ENCODE data around the gene BPTF.
"Not testable (repeated sequence)": the region's sequence is repeated elsewhere in the genome, so short reads cannot be mapped to it uniquely, and the experiment has no call there.

BPTF gene

DNA sequence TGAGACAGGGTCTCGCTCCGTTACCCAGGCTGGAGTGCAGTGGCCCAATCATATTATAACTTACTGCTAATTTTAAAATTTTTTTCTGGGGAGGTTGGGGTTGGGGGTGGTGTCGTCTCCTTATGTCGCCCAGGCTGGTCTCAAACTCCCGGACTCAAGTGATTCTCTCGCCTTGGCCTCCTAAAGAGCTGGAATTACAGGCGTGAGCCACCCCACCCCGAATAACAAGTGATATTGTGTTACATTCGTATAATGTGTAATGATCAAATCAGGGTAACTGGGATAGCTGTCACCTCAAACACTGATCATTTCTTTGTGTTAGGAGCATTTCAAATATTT lies 194.0 kb downstream of the BPTF start:
- DNase-seq, result no peak

DNA sequence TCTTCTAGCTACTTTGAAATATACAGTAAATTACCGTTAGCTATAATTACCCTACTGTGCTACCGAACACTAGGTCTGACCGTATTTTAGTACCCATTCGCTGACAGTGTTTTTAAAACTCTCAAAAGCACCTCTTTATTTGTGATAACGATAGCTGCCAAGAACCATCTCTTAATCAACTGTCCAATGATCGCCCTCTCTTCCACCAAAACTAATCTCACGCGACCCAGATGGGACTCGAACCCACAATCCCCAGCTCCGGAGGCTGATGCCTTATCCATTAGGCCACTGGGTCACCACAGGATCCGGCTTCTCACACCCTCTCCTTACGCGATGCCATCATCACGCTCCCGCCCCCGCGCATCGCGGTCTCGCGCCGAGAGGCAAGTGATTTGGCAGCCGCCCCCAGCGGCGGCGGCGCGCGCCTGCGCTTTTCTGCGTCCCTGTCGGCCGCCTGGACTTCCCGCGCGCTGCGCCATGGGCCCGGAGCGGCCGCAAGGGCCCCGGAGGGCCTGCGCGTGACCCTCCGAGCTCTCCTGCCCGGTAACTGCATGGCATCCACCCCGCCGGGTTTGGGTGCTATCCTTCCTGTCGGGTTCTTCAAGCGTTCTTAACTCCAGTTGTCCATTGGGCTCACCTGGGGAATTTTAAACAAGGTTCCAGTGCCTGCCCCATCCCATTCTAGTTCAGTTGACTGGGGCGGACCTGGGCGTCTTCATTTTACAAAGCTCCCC lies 194.5 kb downstream of the BPTF start:
- DNase-seq, result peak; percentile 86

DNA sequence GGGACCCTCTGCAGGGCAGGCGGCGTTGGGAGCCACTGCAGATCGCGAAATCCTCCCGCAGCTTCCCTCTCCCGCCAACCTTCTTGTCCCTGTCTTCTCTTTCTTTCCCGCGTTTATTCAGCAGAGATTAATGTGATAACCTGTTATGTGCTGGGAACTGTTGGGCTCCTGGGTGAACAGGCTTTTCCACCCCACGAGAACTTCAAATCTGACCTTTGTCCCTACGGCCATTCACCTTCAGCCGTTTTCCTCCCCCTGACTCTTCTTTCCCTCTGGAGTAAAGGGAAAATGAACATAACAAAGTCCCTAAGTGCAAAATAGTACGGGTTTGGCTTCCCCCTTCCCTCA lies 195.1 kb downstream of the BPTF start:
- DNase-seq, result peak; percentile 18

DNA sequence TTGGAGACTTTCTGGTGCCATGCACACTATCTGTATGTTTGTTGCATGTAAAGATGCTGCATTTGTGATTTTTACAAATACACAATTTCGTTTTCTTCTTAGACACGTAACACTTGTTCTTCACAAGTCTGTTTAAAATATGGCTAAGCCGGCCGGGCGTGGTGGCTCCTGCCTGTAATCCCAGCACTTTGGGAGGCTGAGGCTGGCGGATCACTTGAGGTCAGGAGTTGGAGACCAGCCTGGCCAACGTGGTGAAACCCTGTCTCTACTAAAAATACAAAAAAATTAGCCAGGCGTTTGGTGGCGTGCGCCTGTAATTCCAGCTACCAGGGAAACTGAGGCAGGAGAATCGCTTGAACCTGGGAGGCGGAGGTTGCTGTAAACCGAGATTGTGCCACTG lies 195.5 kb downstream of the BPTF start:
- not testable (repeated sequence) for DNase-seq

DNA sequence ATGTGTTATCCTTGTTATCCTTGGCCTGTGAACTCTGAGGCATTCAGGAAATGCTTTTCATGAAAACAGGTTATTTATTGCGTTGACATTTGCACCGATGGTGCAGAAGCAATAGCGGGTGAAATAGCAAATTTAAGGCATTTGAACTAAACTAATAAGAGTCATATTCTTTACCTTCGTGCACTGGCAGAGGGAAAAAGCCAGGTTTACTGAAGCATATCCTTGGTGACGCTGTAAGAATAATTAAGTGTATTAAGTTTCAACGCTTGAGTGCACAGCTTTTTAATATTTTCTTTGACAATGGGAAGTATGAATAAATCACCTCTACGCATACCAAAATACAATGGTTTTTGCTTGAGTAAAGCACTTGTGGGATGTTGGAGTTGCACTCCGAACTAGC lies 196.7 kb downstream of the BPTF start:
- no peak for DNase-seq

DNA sequence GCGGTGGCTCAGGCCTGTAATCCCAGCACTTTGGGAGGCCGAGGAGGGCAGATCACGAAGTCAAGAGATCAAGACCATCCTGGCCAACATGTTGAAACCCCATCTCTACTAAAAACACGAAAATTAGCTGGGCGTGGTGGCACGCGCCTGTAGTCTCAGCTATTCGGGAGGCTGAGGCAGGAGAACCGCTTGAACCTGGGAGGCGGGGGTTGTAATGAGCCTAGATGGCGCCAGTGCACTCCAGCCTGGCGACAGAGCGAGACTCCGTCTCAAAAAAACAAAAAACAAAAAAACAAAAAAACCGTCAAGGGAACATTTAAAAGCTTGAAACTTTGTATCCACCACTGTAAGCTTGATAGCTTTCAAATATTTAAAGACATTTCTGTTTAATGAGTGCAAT lies 197.2 kb downstream of the BPTF start:
- DNase-seq, result not testable (repeated sequence)

DNA sequence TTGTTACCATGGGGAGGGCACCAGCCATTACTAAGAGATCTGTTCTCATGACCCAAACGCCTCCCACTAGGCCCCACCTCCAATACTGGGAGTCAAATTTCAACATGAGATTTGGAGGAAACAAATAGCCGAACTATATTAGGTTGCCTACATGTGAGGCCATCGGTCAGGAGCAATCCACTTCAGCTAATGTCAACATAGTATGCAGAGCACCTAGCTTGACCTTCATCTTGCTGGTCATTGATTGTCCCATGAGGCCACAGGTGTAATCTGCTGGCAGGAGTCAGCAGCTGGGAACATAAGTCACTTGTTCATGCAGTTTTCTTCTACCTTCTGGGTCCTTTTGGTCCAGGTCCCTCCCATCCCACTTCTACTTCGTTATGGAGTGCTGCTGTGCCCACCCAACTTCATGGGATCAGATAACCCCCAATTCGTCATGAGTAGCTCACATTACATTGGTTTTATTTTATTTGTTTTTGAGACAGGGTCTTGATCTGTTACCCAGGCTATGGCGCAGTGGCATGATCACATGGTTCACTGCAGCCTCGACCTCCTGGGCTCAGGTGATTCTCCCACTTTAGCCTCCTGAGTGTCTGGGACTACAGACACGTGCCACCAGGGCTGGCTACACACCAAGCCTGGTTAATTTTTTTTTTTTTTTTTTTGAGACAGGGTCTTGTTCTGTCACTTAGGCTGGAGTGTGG lies 204.4 kb downstream of the BPTF start:
- DNase-seq, result no peak

All from NCI-H446 treated with DMSO at 0.1 percent for 48 hours (cell line).